Cerebellar nuclear complex (tissue), 1 donor: ENCODE measurements around the gene CST9L.
A peak's percentile ranks its signal among the peaks of the same experiment; 100 is the strongest.

Experiments
- DNase-seq, 2 experiments: peaks; one replicate each; lab custom pipeline; 2025; lab: John Stamatoyannopoulos, UW

CST9L gene, protein sequence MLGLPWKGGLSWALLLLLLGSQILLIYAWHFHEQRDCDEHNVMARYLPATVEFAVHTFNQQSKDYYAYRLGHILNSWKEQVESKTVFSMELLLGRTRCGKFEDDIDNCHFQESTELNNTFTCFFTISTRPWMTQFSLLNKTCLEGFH

DNA sequence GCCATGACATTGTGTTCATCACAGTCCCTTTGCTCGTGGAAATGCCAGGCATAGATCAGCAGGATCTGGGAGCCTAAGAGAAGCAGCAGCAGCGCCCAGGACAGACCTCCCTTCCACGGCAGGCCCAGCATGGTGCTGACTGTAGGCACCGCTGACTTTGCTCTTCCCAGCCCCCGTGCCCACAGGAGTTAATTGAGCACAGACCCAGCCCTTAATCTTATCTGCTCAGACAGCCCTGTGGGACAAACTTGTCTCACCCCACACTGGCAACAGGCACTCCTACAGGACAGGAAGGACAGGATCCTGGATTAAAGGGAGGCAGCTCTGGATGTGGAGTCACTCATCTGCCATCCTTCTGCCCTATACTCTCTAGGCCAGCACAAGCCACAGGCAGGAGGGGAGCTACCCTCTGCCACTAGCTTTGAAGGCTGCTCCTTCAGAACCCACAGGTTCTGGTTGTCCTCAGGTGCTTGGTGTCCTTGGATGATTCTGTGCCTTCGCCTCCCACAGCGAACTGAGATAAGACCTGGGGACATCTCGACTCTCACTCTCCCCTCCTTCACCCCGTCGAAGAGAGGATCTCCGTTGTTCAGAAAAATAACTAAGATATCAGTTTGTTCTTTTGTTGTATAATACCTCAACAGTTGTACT is at the start of gene CST9L:
CST9L (minus strand) TSS at position 165 of the 651 bp plus-strand sequence; CDS start at position 131, 34 bp downstream.
- no peak for DNase-seq

DNA sequence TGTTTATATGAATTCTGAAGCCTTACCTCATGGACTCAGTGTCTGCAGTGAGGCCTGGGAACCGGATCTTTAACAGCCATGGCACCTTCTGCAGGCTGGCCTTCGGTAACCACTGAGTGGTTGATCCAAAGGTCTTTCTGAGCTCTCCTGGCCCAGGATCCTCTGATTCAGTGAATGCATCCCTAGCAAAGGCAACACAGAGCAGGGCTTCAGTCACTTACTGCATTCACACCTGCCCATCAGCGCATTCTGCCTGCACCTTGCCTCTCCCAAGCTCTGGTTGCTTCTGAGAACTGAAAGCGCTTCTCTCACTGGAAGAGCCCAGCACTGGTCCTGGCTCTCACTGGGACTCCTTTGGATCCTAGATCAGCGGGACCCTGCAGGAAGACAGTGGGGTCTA is 45.9 kb upstream of the CST9L start:
- DNase-seq = no peak

DNA sequence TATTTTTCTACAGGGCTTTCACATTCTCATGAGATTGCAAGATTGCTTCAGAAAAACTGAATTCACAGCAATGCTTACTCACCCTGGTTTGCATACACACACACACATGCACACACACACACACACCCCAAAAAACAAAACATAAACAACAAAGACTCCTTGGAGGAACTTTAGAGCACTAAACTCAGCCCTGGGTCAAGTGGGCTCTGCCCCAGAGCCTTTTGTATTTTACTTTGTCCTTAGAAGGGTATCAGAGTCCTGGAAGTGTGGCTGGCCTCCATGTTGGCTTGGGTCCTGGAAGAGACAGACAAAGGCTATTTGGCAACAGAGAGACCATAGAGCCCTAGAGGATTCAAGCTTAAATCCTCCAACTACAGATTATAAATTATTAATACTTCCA is 45.4 kb upstream of the CST9L start:
- DNase-seq = no peak

DNA sequence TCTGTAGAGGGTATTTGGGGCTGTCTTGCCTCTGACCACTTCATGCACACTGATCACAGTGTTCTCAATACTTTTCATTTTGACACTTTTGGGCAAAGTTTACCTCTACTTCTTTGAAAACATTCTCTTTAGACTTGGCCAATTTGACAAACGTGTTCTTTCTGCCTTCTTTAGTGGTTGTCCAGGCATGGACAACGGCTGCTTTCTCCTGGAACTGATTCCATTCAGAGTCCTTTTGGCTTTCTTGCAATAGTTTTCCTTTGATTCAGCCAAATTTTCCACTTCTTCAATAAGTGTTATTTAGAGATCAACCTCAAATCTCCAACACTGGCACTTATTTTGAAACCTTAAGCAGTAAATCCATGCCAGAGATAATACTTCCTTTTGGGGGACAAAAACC is 44.1 kb upstream of the CST9L start:
- DNase-seq = no peak

DNA sequence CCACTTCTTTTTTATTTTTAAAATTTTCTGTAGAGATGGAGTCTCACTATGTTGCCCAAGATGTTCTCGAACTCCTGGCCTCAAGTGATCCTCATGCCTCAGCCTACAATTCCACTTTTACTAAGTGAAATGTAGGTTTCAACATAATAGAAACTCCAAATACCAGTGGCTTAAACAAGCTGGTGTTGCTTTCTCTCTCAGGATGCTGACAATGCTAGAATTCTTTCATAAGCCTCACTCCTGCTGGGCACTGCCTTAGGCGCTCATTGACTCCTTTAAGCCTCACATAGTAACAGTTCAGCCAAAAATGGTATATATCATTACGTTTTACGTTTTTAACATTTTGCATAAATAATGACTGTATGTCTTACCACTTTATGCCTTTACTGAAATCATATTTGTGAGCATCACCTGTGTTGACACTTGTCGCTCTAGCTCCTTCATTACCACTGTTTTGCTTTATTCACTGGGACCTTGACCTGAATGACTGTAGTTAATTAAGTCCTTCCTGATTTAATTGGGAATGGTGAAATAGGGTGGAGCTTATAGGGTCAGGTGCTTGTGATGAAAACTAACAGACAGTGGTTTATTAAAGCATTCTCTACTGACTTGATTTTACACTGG is 41.3 kb upstream of the CST9L start:
- DNase-seq = no peak

DNA sequence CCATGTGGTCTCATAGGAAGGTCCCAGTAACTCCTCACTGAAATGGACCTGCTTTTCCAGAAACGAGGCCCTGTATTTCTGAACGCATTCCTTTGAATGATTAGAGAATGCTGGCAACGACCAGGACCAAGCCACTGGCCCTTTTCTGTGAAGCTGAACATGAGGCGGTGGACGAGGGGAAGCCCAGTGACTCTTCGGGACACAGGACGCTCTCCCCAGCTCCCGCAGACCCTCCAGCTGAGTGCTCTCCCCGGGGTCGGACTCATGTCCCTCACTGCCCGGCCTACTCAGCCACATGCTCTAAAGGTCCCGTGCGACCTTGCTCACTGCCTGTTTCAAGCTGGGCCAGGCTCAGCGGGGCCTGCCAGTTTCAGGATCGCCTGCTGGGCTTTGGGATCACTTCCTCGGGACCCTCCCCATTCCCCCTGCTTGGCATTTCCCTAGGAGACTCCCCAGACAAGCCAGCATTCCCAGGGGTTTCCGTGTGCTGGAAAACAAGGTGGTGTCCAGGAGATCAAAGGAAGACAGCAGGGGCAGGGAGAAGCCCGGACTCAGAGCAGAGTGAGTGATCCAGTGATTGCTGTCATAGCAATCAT is 40.1 kb upstream of the CST9L start:
- no peak for DNase-seq

DNA sequence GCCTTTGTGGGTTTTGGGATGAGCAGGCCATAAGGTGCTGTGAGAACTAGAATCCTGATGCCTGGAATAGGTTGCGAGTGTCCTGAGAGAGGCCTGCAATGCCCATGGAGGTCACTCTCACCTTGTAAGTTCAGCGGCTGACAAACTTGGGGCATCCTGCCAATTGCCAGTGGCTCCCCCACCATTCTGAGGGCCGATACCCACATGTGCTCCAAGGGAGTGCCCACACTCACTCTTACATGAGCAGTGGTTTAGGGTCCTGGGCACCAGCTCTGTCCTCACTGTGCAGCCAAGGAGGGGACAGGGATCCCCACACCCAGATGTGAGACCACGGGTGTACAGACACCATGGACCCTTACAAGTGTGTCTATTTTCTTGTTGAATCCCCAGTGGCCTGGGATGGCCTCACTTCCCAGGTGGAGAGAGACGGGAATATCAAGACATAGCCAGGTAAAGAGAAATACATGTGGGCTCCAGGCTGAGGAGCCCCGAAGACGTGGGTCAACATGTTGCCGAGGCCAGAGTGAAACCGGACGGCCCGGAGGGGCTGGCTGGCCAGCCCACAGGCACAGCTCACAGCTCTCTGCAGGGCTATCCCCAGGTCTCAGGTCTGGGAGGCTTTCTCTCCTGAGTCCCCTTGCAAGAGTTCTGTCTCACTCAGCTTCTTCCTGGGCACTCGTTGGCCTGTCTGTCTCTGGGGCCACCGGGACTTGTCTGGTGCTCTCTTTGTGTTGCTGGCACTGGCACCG is 39.4 kb upstream of the CST9L start:
- DNase-seq = no peak

DNA sequence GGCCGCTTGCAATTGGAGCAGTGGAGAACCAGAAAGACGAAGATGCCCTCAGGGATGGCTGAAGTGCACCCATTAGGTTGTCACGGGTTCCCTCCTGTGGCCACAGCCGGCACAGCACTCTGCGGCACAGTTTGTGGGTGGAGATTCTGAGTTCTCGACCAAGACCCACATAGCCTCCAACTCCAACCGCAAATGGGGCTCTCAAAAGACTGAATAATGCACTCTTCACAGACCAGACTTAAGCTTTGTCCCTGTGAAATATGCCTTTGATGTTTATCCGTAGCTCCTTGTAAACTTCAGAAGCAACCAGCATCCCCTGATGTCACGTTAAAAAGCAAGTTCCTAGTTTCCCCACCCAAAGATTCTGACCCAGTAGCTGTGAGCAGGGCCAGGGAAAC is 38.4 kb upstream of the CST9L start:
- DNase-seq = peak in 1 of 2 experiments; percentile 42

DNA sequence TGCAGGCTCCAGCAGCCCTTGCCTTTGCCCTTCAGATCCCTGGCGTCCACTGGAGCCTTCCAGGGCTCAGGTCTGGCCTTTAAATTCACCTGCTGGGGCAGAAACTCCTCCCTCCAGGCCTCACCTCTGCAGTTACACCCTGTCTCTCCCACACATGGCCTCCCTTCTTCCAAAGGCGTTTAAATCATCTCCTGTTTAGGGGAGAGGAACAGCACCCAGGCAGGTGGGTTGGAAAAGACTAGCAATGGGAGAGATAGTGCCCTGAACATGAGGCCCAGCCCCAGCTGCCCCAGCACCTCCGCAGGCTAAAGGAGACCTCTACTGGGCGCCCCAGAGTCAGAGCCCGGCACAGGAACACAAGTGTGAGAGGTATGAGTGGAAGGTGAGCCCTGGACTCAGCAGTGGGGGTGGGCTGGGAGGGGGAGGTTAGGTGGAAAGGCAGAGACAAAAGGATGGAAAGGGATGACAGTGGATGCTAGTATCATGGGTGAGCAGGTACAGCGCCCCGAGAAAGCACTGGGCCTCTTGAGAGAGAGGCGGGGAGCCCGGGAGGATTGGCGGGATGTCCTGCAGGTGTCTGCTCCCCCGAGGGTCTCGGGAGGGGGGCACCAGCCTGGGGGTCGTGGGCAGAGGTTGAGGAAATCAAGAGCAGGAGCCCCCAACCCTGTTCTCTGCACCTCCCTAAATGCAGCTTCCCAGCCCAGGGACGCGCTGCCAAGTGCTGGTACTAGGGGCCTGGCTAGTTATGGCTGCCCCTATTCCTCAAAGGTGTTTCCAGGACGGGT is 37.8 kb upstream of the CST9L start, which contains the start of gene CST9:
CST9 (minus strand) TSS at position 51 of the 785 bp plus-strand sequence. CDS start 53 bp downstream, outside the sequence.
- DNase-seq = no peak

DNA sequence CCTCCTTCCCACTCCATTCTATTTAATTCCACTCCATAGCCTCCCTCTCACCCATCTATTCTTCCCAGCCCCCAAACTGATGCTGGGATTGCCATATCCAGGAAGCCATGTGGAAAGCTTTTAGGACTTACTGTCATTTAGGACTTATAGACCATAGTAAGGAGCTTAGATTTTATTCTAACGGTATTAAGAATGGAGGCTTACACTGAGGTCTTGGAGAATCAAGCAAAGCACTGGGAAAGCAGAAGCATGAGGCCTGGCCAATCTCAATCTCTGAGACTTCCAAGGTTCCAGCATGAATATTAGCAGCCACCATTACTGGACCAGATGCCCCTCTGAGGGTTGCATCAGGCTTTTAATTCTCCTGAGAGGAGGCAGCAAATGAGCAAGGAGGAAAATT is 36.0 kb upstream of the CST9L start:
- DNase-seq = no peak

DNA sequence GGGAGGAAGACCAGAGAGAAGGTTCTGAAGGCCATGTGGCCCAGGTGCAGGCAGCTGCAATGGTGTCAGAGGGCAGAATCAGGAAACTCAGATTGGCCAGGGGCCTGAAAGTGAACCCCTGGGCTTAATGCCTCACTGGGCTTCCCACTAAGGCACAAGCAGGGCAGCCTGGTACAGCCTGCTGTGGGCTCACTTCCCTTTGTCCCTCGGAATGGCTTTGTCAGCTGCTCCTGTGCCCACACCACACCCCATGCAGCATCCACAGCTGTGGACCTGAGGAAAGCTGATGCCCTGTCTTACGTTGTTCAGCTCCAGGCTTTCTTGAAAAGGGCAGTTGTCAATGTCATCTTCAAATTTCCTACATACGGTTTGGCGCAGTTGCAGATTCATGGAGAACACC is 35.0 kb upstream of the CST9L start:
- DNase-seq = no peak

DNA sequence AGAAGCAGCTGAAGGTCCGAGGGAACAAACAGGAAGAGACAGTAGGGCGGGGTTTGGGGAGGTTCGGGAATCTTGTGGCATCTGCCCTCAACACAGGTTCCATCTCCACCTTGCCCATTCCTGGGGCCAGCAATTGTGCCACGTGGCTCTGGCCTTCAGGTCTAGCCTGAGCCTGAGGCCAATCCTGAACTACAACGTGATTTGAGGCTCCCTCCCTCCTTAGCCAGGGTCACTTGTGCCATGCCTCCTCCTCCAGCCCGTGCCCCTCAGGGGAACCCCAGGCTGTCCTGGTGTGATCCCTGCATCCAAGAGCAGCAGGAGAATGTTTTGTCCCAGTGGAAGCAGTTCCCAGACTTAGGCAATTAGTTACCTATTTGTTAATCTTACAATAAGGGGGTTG is 34.4 kb upstream of the CST9L start:
- DNase-seq = no peak

DNA sequence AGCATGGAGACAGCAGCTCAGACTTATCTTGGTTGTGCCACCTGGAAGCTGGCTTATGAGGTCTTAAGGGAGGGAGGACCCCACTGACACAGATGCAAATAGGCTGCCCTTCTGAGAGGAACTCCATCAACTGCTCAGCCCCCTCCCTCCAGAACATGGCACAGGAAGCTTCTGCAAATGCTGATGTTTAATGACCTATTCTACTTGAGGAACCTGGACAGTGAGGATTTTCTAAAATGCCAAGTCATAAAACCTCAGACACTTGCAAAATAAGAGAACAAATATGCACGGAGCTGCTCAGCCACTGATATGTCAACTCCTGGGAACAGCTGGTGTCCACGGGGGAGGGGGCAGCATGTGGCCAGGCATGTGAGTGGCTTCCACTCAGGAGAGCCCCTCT is 34.0 kb upstream of the CST9L start:
- DNase-seq = no peak

DNA sequence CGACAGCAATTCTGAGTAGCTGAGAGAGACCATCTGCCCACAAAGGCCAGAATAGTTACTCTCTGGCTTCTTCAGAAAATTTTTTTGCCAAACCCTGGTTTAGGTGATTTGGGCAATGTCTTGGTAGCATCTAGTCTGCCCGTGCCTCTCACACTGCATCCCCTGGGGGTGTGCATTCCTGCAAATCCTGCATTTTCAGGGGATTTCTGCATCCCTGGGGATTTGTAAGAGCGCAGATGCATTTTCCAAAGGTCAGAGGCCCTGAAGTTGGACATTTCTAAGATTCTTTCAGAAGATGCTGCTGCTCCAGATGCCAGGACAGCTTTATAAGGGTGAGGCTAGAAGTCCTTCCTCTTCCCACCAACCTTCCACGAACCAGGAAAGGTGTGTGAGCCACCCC is 33.4 kb upstream of the CST9L start:
- DNase-seq = no peak

DNA sequence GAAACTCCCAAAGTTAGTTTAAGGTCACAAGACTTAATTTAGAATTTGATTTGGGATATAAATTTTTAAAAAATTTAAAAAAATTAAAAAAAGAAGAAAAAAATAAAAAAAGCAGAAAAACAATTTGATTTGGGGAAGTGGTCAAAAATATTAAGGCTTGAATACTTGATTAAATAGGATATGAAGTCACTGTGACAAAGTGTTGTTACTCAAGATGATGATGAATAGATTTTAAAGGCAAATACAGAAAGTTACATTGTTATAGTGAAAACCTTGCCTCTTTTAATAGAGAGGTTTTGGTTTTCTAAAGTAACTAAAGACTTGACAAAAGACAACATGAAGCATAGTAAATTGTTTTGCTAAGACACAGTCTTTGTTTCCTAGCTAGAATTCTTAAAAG is 30.2 kb upstream of the CST9L start:
- no peak for DNase-seq

DNA sequence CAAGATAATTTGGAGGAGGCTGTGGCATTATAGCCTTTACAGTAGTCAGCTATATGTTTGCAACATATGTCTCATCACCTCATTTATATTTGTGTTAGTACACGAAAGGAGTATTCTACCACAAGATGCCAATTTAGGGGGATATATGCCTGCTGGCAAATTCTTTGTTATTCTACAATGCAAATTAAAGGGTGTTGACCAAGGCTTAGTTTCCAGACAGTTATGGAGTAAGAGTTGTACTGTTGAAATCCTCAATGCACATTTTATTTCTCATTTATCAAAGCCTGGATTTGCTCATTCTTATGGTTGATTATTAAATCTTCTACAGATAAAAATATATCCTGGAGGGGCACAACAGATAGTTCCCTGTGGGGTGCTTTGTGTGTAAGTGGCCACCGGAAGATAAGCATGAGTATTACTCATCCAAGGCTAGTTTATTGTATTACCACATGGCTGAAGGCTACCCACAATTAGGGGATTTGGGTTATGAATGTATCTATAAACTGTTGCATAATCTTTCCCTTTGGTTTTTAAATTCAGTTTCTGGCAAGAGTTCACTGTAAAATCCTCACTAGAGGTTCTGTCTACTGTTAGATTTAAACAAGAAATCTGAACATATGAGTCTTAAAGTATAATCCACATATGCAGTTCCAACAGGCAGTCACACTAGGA is 28.4 kb upstream of the CST9L start:
- DNase-seq = no peak

DNA sequence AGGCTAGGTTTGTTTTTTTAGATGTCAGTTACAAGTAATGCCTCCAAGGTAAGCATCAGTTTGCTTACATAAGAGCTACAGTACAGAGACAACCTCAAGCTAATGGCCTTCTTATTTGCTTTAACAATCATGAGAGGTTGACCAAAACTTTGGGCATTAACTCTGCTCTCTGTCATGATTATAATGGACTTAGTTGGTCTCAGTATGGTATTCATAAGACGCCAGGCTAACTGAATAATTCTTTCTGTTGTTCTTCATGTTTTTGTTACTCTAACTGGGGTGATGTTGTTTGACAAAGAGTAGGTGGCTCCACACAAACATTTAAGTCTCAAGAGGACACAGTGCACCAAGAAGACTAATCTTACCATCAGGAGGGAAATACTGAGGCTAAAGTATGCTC is 27.7 kb upstream of the CST9L start:
- no peak for DNase-seq

DNA sequence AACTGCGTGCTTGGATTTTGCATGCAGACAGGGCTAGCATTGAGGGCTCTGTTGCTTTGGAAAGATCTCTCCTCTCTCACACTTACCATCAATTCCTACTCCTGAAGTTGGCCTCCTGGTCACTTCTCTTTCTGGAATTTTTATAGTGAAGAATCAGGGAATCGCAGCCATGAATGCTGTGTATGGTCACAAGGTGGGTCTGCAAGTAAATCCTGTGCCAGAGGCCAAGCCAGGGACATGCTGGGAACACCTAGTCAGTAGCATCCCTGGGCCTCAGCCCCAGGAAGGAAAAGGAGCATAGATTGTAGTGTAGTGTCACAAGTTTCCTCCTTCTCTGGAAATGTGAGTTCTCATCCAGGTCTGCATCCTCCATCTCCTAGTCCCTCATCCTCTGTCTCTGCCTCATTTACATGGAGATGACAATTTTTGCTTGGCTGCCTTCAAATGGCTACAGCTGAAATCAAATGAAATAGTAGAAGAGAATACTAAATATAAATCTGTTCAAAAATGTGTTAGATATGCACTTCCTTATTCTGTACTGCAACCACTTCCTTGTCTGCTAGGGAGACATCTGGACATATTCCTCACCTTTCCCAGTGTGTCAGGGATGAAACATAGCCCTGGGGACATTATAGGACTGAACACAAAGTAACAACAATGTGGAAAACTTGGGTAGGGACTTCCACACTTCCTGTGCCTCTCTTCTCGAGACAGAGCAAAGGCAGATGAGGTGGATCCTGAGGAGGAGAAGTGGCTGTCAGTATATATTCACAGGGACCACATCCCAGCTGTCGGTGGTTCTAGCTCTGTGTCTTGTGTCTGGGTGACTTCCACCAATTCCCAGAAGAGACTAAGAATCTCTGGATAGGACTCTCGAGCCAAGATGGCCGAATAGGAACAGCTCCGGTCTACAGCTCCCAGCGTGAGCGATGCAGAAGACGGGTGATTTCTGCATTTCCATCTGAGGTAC is 20.4 kb upstream of the CST9L start:
- no peak for DNase-seq

DNA sequence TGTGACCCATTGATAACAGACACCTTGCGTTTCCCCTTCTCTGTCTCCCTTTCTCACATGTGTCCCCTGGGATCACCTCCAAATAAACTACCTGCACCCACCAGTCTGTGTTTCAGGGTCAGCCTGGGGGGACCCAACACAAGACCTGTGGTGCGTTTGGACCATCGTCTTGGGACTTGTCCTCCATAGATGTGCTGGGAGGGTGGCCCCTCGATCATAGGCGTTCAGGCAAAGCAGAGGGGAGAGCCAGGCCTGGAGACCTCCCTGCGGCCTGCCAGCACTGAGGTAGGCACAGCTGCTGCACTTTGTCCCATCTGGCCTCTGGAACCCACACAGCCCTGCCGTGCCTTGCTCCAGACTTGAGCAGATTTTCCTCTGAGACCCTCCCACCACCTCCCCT is 19.3 kb upstream of the CST9L start:
- no peak for DNase-seq
